Measurements from ENCODE around the gene BNC2. TPM values are rescaled to one million over a fixed set of nuclear protein-coding genes. Genes with fewer than 3 reads are reported as not detected.
"Not testable (repeated sequence)": the region's sequence is repeated elsewhere in the genome, so short reads cannot be mapped to it uniquely, and the experiment has no call there.

BNC2 gene
- total RNA-seq, 4 donors from 2014 or later = 3.9 to 45.4 (median 13.1) TPM

DNA sequence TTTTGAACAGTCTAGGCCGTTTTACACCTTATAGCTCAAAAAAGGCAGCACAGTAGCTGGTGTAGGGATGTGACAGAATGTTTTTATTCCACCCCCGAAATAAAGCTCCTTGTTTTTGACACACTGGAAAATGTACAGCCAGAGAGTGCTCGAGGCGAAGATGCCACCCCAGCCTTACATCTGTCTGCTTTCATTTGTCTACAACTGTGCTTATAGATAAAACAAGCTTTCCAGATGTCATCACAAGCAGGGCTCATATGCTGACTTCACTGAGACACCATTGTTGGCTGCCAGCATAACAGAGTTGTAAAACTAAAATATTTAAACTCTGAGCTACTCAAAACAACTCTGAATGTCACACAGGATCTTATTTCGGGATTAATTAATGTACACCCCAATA, 386.3 kb downstream of the BNC2 start:
- Histone ChIP-seq H3K36me3 (no peaks in the 10 kb centered on the region), H3K9me3 (no peaks in the 10 kb centered on the region), H3K4me3 (no peak overlapping the region), H3K27me3 (no peaks in the 10 kb centered on the region), H3K4me1 (no peaks in the 10 kb centered on the region), H3K27ac (no peak overlapping the region)
- TF ChIP-seq, protein P1, sequence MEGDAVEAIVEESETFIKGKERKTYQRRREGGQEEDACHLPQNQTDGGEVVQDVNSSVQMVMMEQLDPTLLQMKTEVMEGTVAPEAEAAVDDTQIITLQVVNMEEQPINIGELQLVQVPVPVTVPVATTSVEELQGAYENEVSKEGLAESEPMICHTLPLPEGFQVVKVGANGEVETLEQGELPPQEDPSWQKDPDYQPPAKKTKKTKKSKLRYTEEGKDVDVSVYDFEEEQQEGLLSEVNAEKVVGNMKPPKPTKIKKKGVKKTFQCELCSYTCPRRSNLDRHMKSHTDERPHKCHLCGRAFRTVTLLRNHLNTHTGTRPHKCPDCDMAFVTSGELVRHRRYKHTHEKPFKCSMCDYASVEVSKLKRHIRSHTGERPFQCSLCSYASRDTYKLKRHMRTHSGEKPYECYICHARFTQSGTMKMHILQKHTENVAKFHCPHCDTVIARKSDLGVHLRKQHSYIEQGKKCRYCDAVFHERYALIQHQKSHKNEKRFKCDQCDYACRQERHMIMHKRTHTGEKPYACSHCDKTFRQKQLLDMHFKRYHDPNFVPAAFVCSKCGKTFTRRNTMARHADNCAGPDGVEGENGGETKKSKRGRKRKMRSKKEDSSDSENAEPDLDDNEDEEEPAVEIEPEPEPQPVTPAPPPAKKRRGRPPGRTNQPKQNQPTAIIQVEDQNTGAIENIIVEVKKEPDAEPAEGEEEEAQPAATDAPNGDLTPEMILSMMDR (IDR thresholded peaks at IDR 0.05) = no peak
- no peak for TF ChIP-seq POLR2A (IDR thresholded peaks at IDR 0.05)
- DNase-seq = no peak

DNA sequence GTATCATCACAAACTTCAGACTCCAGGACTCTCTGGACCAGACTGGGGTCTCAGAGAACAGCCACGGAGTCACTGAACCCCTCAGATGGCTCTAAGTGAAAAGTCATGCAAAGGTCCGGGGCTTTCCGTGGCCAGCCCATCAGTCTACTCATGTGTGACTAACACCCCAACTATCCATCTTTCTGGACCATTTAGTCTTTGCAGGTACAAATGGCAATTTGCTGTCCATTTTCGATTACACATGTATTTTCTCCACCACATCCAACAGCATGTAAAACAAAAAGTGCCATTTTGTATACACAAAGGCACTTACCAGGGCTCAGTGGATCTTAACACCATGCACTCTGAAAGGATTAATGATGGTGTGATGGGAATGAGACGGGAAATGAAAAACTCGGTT, 387.7 kb downstream of the BNC2 start:
- Histone ChIP-seq H3K27ac (no peak overlapping the region), H3K9me3 (no peaks in the 10 kb centered on the region), H3K4me3 (no peak overlapping the region), H3K36me3 (no peaks in the 10 kb centered on the region), H3K27me3 (no peaks in the 10 kb centered on the region), H3K4me1 (no peaks in the 10 kb centered on the region)
- DNase-seq = no peak
- TF ChIP-seq, protein P1 (IDR thresholded peaks at IDR 0.05) = no peak
- TF ChIP-seq POLR2A (IDR thresholded peaks at IDR 0.05) = no peak

- not testable (repeated sequence) for H3K36me3 ChIP-seq, H3K4me1 ChIP-seq, H3K4me3 ChIP-seq, H3K27ac ChIP-seq, H3K27me3 ChIP-seq, DNase-seq, H3K9me3 ChIP-seq
These were observed 389.9 kb downstream of the BNC2 start for GRCh38 chr9:16480584-16480983.

DNA sequence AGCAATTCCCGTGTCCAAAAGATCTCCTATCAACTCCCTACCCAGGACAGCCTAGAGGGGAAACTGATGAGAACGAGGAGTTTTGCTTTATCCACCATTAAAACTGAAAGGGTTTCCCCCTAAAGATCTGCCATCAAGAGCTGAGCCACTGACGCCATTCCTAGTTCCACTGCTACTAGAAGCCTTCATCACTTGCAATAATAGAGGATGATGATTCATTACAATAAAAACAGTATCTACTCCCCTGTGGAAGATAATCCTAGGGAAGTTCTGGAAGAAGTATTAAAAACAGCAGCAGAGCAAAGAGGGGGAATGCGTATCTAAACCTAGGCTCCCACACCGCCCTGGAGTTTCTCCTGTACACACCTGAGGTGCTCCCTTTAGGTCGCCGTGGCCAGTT, 394.5 kb downstream of the BNC2 start:
- no peak overlapping the region for H3K4me3 ChIP-seq
- H3K36me3 ChIP-seq = no peaks in the 10 kb centered on the region
- TF ChIP-seq, protein P1 (IDR thresholded peaks at IDR 0.05) = no peak
- no peak for TF ChIP-seq POLR2A (IDR thresholded peaks at IDR 0.05)
- no peaks in the 10 kb centered on the region for H3K9me3 ChIP-seq
- no peaks in the 10 kb centered on the region for H3K4me1 ChIP-seq
- no peak for DNase-seq
- H3K27ac ChIP-seq = no peak overlapping the region
- no peaks in the 10 kb centered on the region for H3K27me3 ChIP-seq

DNA sequence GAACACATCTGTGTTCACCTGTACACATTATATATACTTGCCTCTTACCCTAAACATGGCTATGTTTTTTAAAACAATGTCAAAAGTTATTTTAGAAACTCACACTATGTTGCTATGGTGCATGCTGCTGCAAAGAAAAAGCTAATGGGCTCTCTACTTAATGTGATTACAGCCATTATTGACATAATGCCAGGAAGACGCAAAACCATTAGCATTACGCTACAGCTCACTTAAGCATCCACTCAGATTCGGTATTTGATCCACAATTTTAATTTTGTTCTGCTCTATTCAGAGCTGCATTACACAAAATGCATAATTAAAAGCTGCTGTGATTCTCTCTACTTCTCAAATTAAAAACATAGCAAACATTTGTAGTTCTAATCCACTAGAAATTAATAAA, 395.2 kb downstream of the BNC2 start:
- Histone ChIP-seq H3K36me3 (no peaks in the 10 kb centered on the region), H3K4me1 (no peaks in the 10 kb centered on the region), H3K27ac (no peak overlapping the region), H3K9me3 (no peaks in the 10 kb centered on the region), H3K4me3 (no peak overlapping the region), H3K27me3 (no peaks in the 10 kb centered on the region)
- no peak for DNase-seq
- TF ChIP-seq POLR2A (IDR thresholded peaks at IDR 0.05) = no peak
- TF ChIP-seq, protein P1 (IDR thresholded peaks at IDR 0.05) = no peak

DNA sequence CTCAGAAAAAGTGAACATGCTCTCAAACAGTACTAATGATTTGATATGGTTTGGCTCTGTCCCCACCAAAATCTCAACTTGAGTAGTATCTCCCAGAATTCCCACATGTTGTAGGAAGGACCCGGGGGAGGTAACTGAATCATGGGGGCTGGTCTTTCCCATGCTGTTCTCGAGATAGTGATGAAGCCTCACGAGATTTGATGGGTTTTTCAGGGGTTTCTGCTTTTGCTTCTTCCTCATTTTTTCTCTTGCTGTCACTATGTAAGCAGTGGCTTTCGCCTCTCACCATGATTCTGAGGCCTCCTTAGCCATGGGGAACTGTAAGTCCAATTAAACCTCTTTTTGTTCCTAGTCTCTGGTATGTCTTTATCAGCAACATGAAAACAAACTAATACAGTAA, 401.3 kb downstream of the BNC2 start:
- Histone ChIP-seq H3K9me3 (no peaks in the 10 kb centered on the region), H3K27ac (no peak overlapping the region), H3K4me1 (no peaks in the 10 kb centered on the region), H3K4me3 (no peak overlapping the region), H3K36me3 (no peaks in the 10 kb centered on the region), H3K27me3 (no peaks in the 10 kb centered on the region)
- TF ChIP-seq, protein P1 (IDR thresholded peaks at IDR 0.05) = no peak
- no peak for TF ChIP-seq POLR2A (IDR thresholded peaks at IDR 0.05)
- no peak for DNase-seq

Data from Peyer's patch (tissue), 4 donors.